Lower leg skin (tissue), 3 donors: ENCODE measurements around the gene BICC1.

Experiments used
- POLR2A ChIP-seq, 2 donors: fragments of 450-650 bp; IDR thresholded peaks; one replicate each; pipeline ENCODE4 v1.6.1; 2016 to 2017; ENCODE audit warnings: antibody characterized with exemption in 2 of 2, mild to moderate bottlenecking in 1 of 2, moderate library complexity in 1 of 2
- TF ChIP-seq, protein P1 (sequence below), 3 donors: fragments of 450-650 bp; IDR thresholded peaks; one replicate each; pipeline ENCODE4 v1.5.1; 2016; ENCODE audit warnings: antibody characterized with exemption in 3 of 3, mild to moderate bottlenecking in 3 of 3, moderate library complexity in 2 of 3

DNA sequence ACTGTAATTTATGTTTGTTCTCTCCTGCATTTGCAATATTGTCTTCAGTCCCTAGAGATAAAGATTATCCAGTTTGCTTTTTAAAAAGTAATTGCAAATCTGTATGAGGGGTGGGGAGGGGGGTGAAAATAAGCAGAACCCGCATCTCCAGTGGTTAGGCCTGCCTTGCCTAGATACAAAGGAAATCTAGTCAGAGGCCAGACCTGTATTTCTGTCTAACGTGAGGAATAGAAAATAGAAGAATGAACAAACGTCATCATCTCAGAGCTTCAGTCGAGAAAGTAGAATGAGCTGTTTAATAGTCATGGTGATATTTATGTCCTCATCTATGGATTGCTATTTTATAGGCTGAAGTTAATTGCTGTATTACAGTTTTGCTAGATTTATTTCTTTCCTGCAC is 284.2 kb downstream of the BICC1 start:
- TF ChIP-seq POLR2A (IDR thresholded peaks at IDR 0.05), result no peak
- TF ChIP-seq, protein P1, sequence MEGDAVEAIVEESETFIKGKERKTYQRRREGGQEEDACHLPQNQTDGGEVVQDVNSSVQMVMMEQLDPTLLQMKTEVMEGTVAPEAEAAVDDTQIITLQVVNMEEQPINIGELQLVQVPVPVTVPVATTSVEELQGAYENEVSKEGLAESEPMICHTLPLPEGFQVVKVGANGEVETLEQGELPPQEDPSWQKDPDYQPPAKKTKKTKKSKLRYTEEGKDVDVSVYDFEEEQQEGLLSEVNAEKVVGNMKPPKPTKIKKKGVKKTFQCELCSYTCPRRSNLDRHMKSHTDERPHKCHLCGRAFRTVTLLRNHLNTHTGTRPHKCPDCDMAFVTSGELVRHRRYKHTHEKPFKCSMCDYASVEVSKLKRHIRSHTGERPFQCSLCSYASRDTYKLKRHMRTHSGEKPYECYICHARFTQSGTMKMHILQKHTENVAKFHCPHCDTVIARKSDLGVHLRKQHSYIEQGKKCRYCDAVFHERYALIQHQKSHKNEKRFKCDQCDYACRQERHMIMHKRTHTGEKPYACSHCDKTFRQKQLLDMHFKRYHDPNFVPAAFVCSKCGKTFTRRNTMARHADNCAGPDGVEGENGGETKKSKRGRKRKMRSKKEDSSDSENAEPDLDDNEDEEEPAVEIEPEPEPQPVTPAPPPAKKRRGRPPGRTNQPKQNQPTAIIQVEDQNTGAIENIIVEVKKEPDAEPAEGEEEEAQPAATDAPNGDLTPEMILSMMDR (IDR thresholded peaks at IDR 0.05), result no peak
